Renal pelvis (tissue), 4 donors: ENCODE results near the gene SLC9A8. TPM values are rescaled to one million over a fixed set of nuclear protein-coding genes. Genes with fewer than 3 reads are reported as not detected.

Experiments used
- DNase-seq: peaks from one replicate; pipeline ENCODE4 v3.0.0-alpha.2; 2013
- polyA plus RNA-seq, 3 donors: library from polyadenylated mRNA; unstranded; fragments of 120-200 nt; gene quantifications; one replicate each; pipeline ENCODE4 v1.2.1, GENCODE V29; 2013; ENCODE audit not compliant: insufficient read length in 3 of 3

Gene SLC9A8
- polyA plus RNA-seq, 3 donors, result 9.3 to 12.8 (median 11.4) TPM

GRCh38 chr20:49810491-49811190, 2.0 kb upstream of the SLC9A8 start:
- no peak for DNase-seq

- no peak for DNase-seq
These were observed 662 bp upstream of the SLC9A8 start for GRCh38 chr20:49811825-49812506.

- DNase-seq, result peak; percentile 17
These were observed 812 bp downstream of the SLC9A8 start for GRCh38 chr20:49813305-49813974.

GRCh38 chr20:49814057-49814694, 1.5 kb downstream of the SLC9A8 start:
- no peak for DNase-seq

GRCh38 chr20:49818816-49819215, 6.2 kb downstream of the SLC9A8 start:
- DNase-seq, result no peak

GRCh38 chr20:49819702-49820101, 7.1 kb downstream of the SLC9A8 start:
- DNase-seq, result no peak

GRCh38 chr20:49821381-49821780, 8.8 kb downstream of the SLC9A8 start:
- no peak for DNase-seq

GRCh38 chr20:49821870-49822331, 9.3 kb downstream of the SLC9A8 start:
- DNase-seq, result no peak

- DNase-seq, result no peak
These were observed 10.7 kb downstream of the SLC9A8 start for GRCh38 chr20:49823152-49823847.

GRCh38 chr20:49824206-49824605, 11.6 kb downstream of the SLC9A8 start:
- DNase-seq, result no peak

- no peak for DNase-seq
These were observed 12.9 kb downstream of the SLC9A8 start for GRCh38 chr20:49825521-49826033.

GRCh38 chr20:49831022-49831769, 18.6 kb downstream of the SLC9A8 start:
- no peak for DNase-seq

- DNase-seq, result no peak
These were observed 19.4 kb downstream of the SLC9A8 start for GRCh38 chr20:49831770-49832631.

GRCh38 chr20:49832632-49833327, 20.2 kb downstream of the SLC9A8 start:
- no peak for DNase-seq

- no peak for DNase-seq
These were observed 20.9 kb downstream of the SLC9A8 start for GRCh38 chr20:49833483-49833882.

- DNase-seq, result no peak
These were observed 22.4 kb downstream of the SLC9A8 start for GRCh38 chr20:49835031-49835430.

- DNase-seq, result no peak
These were observed 25.9 kb downstream of the SLC9A8 start for GRCh38 chr20:49838546-49838945.

GRCh38 chr20:49843139-49843538, 30.5 kb downstream of the SLC9A8 start:
- DNase-seq, result no peak

- DNase-seq, result no peak
These were observed 31.2 kb downstream of the SLC9A8 start for GRCh38 chr20:49843770-49844380.
